Psoas muscle (tissue), 8 donors: ENCODE results near the gene TSC22D2. TPM values are rescaled to one million over a fixed set of nuclear protein-coding genes. Genes with fewer than 3 reads are reported as not detected.
A peak's percentile ranks its signal among the peaks of the same experiment; 100 is the strongest.

ENCODE experiments used
- ATAC-seq, 4 donors: fragments of 200-7000 bp; cut with Tn5 transposase; one replicate each; pipeline ENCODE4 v1.9.1; 2020; ENCODE audit warnings: moderate library complexity in 3 of 4, mild to moderate bottlenecking in 2 of 4
- DNase-seq, 2 donors: peaks; one replicate each; pipeline ENCODE4 v3.0.0-alpha.2; 2020
- H3K27ac ChIP-seq: fragments of 200-600 bp; one replicate; pipeline ENCODE4 v1.8.0; 2022
- H3K27me3 ChIP-seq, 3 donors: fragments of 200-600 bp in 1 of 3; one replicate each; pipeline versions ENCODE4 v1.6.1 to v1.8.0; 2013 to 2022; ENCODE audit warnings: low read length in 2 of 3, mild to moderate bottlenecking in 2 of 3, moderate library complexity in 1 of 3; ENCODE audit not compliant: insufficient read depth in 3 of 3
- H3K36me3 ChIP-seq, 2 donors: fragments of 200-600 bp in 1 of 2; one replicate each; pipeline versions ENCODE4 v1.6.1 to v1.8.0; 2013 to 2022; ENCODE audit warnings: low read depth in 1 of 2, mild to moderate bottlenecking in 1 of 2, moderate library complexity in 1 of 2; ENCODE audit not compliant: insufficient read depth in 1 of 2
- H3K4me1 ChIP-seq: fragments of 200-600 bp; one replicate; pipeline ENCODE4 v1.8.0; 2022
- H3K4me3 ChIP-seq: fragments of 200-600 bp; one replicate; pipeline ENCODE4 v1.8.0; 2022; ENCODE audit warnings: mild to moderate bottlenecking
- H3K9me3 ChIP-seq: fragments of 200-600 bp; one replicate; pipeline ENCODE4 v1.8.0; 2022
- CTCF ChIP-seq: fragments of 200-600 bp; IDR thresholded peaks from one replicate; pipeline ENCODE4 v1.8.0; 2022; ENCODE audit warnings: antibody characterized with exemption
- WGBS, 3 donors: extraction: QIAGEN DNeasy Blood & Tissue Kit; methylation state at CpG; one replicate each; pipeline versions ENCODE4 v1.1.6 to v1.1.7; 2013; 5-methylcytosine and 5-hydroxymethylcytosine counted together
- intact Hi-C, 2 donors: fragments of 100-400 bp; cut with DNase I; formaldehyde crosslinking; loops; one replicate each; pipeline versions ENCODE4 v1.11.0 to v1.14.2; 2022
- polyA plus RNA-seq, 3 donors: library from polyadenylated mRNA; stranded (reverse); fragments of 200-250 nt; gene quantifications; one replicate each; pipeline ENCODE4 v1.2.3, GENCODE V29; 2013
- total RNA-seq, 4 donors: library from RNA; stranded (reverse); fragmentation: NEBNext Ultra II Directional in 2 of 4; extraction: Animal tissue kit (Norgen Biotek cat#: 25700) in 2 of 4; gene quantifications; one replicate each; pipeline versions ENCODE4 v1.2.1 to v1.2.4, GENCODE V29; 2021 to 2023
- donor health status: healthy with polysubstance abuse.
- donor health status: DM: no; HTN: no; CAD: no; lungs with moderate emphysema.
- donor health status: Bipolar disorder and iron deficiency.
- donor health status: healthy.
- donor health status: DM: yes; HTN: yes; CAD: no.
- donor health status: DM: no; HTN: no; CAD: no.
- donor health status: DM: no; HTN: no; CAD: no.
- donor health status: DM: yes; HTN: yes; CAD: no.

Gene TSC22D2
- total and polyA plus RNA-seq, 7 donors = 10.4 to 63.6 (median 29.7) TPM

- 8 to 17% (median 10%) methylated on average over 5 of the region's 5 CpGs for WGBS, 3 donors
- H3K4me3 ChIP-seq = peak overlapping the region; percentile 88
- H3K27me3 ChIP-seq = no peaks in the 10 kb centered on the region
- H3K36me3 ChIP-seq = no peaks in the 10 kb centered on the region
- TF ChIP-seq CTCF = no peak
- peak overlapping the region; percentile 99 for H3K27ac ChIP-seq
- DNase-seq (no peak), ATAC-seq (no peak)
- peaks cover 49% of the 10 kb centered on the region for H3K4me1 ChIP-seq
- no peaks in the 10 kb centered on the region for H3K9me3 ChIP-seq
- intact Hi-C loops = loop anchor here (2.0 to 5.0 kb wide), 4 partner anchors 40 to 126 kb away; no protein-coding TSS in a partner anchor
Measured at GRCh38 chr3:150412561-150413231, 4.6 kb downstream of the TSC22D2 start.

GRCh38 chr3:150414258-150414657 lies 6.2 kb downstream of the TSC22D2 start:
- H3K4me1 ChIP-seq = peaks cover 64% of the 10 kb centered on the region

GRCh38 chr3:150414959-150415358 lies 6.9 kb downstream of the TSC22D2 start:
- ATAC-seq = no peak
- no peak for DNase-seq
- H3K9me3 ChIP-seq = no peaks in the 10 kb centered on the region
- no peaks in the 10 kb centered on the region for H3K27me3 ChIP-seq
- peaks cover 71% of the 10 kb centered on the region for H3K4me1 ChIP-seq
- H3K4me3 ChIP-seq = peak overlapping the region; percentile 88
- intact Hi-C loops = loop anchor here (5.0 kb wide), 5 partner anchors 37 to 173 kb away; no protein-coding TSS in a partner anchor
- WGBS, 3 donors = 50 to 60% (median 52%) methylated on average over 5 of the region's 5 CpGs
- TF ChIP-seq CTCF = no peak
- no peak overlapping the region for H3K27ac ChIP-seq
- H3K36me3 ChIP-seq = no peaks in the 10 kb centered on the region

More at GRCh38 chr3:150414258-150414657, 6.2 kb downstream of the TSC22D2 start:
- TF ChIP-seq CTCF = no peak
- no peak for DNase-seq
- no peaks in the 10 kb centered on the region for H3K36me3 ChIP-seq
- 6 to 8% (median 7%) methylated on average over 3 of the region's 3 CpGs for WGBS, 3 donors
- no peaks in the 10 kb centered on the region for H3K9me3 ChIP-seq
- H3K27ac ChIP-seq = no peak overlapping the region
- ATAC-seq = peak in 1 of 4 donors; percentile 31
- peak overlapping the region; percentile 88 for H3K4me3 ChIP-seq
- intact Hi-C loops = loop anchor here (5.0 kb wide), 3 partner anchors 38 to 83 kb away; no protein-coding TSS in a partner anchor
- H3K27me3 ChIP-seq = no peaks in the 10 kb centered on the region

- Histone ChIP-seq H3K27me3 (no peaks in the 10 kb centered on the region), H3K4me1 (peaks cover 72% of the 10 kb centered on the region), H3K27ac (no peak overlapping the region), H3K4me3 (no peak overlapping the region), H3K36me3 (peaks cover 0 to 6% of the 10 kb centered on the region in 2 donors), H3K9me3 (no peaks in the 10 kb centered on the region)
- intact Hi-C loops = loop anchor here in 1 of 2 donors (5.0 kb wide), 2 partner anchors 38 to 177 kb away; no protein-coding TSS in a partner anchor
- DNase-seq = no peak
- ATAC-seq = no peak
- no peak for TF ChIP-seq CTCF
- 13 to 28% (median 27%) methylated on average over 1 of the region's 1 CpG for WGBS, 3 donors
Measured at GRCh38 chr3:150419076-150419868, 11.2 kb downstream of the TSC22D2 start.
